ENCODE measurements around the gene PTMS.

PTMS gene

GRCh38 chr12:6778217-6778573 is 12.0 kb downstream of the PTMS start:
- Histone ChIP-seq H3K4me1 (peaks cover 13% of the 10 kb centered on the region), H3K4me3 (ENCODE audit: low read depth, low read length) (peak overlapping the region; percentile 41), H3K4me2 (ENCODE audit: low read length) (peak overlapping the region; percentile 82), H3K27me3 (ENCODE audit: control insufficient read depth, insufficient read depth, low read length) (no peaks in the 10 kb centered on the region), H3K36me3 (ENCODE audit: control insufficient read depth, insufficient read depth, low read length) (no peaks in the 10 kb centered on the region), H3K27ac (peak overlapping the region; percentile 77), H2AFZ (peak overlapping the region; percentile 71), H3K9me3 (ENCODE audit: control insufficient read depth, low read length) (no peaks in the 10 kb centered on the region), H3K9ac (no peak overlapping the region), H3K79me2 (no peaks in the 10 kb centered on the region)
- TF ChIP-seq CTCF (IDR thresholded peaks at IDR 0.05): no peak

- peak overlapping the region; percentile 77 for H3K27ac ChIP-seq
Measured at GRCh38 chr12:6778574-6779550, 12.7 kb downstream of the PTMS start.

GRCh38 chr12:6779708-6780432 is 13.7 kb downstream of the PTMS start:
- no peak overlapping the region for H3K9ac ChIP-seq
- peaks cover 17% of the 10 kb centered on the region for H3K4me1 ChIP-seq
- H3K27ac ChIP-seq: no peak overlapping the region

More at GRCh38 chr12:6778574-6779550, 12.7 kb downstream of the PTMS start:
- H3K4me1 ChIP-seq: peaks cover 13% of the 10 kb centered on the region
- H3K79me2 ChIP-seq: no peaks in the 10 kb centered on the region
- no peaks in the 10 kb centered on the region for H3K27me3 ChIP-seq (ENCODE audit: control insufficient read depth, insufficient read depth, low read length)
- no peaks in the 10 kb centered on the region for H3K9me3 ChIP-seq (ENCODE audit: control insufficient read depth, low read length)
- H3K4me3 ChIP-seq (ENCODE audit: low read depth, low read length): peak overlapping the region; percentile 41
- H2AFZ ChIP-seq: peak overlapping the region; percentile 71
- no peak overlapping the region for H3K9ac ChIP-seq
- TF ChIP-seq CTCF (IDR thresholded peaks at IDR 0.05): peak; percentile 99
- H3K36me3 ChIP-seq (ENCODE audit: control insufficient read depth, insufficient read depth, low read length): no peaks in the 10 kb centered on the region
- peak overlapping the region; percentile 82 for H3K4me2 ChIP-seq (ENCODE audit: low read length)

GRCh38 chr12:6780573-6780972 is 14.4 kb downstream of the PTMS start:
- Histone ChIP-seq H3K4me2 (ENCODE audit: low read length) (no peak overlapping the region), H3K9me3 (ENCODE audit: control insufficient read depth, low read length) (no peaks in the 10 kb centered on the region), H3K27ac (no peak overlapping the region), H2AFZ (no peak overlapping the region), H3K79me2 (no peaks in the 10 kb centered on the region), H3K9ac (no peak overlapping the region), H3K4me3 (ENCODE audit: low read depth, low read length) (no peak overlapping the region), H3K4me1 (peaks cover 23% of the 10 kb centered on the region), H3K36me3 (ENCODE audit: control insufficient read depth, insufficient read depth, low read length) (no peaks in the 10 kb centered on the region), H3K27me3 (ENCODE audit: control insufficient read depth, insufficient read depth, low read length) (no peaks in the 10 kb centered on the region)
- TF ChIP-seq CTCF (IDR thresholded peaks at IDR 0.05): no peak

More at GRCh38 chr12:6779708-6780432, 13.7 kb downstream of the PTMS start:
- no peak overlapping the region for H2AFZ ChIP-seq
- no peaks in the 10 kb centered on the region for H3K79me2 ChIP-seq
- H3K4me3 ChIP-seq (ENCODE audit: low read depth, low read length): no peak overlapping the region
- no peak for TF ChIP-seq CTCF (IDR thresholded peaks at IDR 0.05)
- no peaks in the 10 kb centered on the region for H3K9me3 ChIP-seq (ENCODE audit: control insufficient read depth, low read length)
- no peaks in the 10 kb centered on the region for H3K36me3 ChIP-seq (ENCODE audit: control insufficient read depth, insufficient read depth, low read length)
- H3K4me2 ChIP-seq (ENCODE audit: low read length): no peak overlapping the region
- no peaks in the 10 kb centered on the region for H3K27me3 ChIP-seq (ENCODE audit: control insufficient read depth, insufficient read depth, low read length)

All from parathyroid adenoma (tissue), 2 donors.